Ishikawa (cell line): ENCODE results near the gene SPON1.

ENCODE experiments used
- CEBPB ChIP-seq: IDR thresholded peaks from 2 replicates; pipeline ENCODE4 v1.6.1; 2012
- EP300 ChIP-seq: IDR thresholded peaks from 2 replicates; pipeline ENCODE4 v1.6.1; 2012; ENCODE audit warnings: borderline replicate concordance
- FOXM1 ChIP-seq: IDR thresholded peaks from 2 replicates; pipeline ENCODE4 v1.6.1; 2012; ENCODE audit warnings: low read depth, borderline replicate concordance
- MAX ChIP-seq: IDR thresholded peaks from 2 replicates; pipeline ENCODE4 v1.6.1; 2012
- NFIC ChIP-seq: IDR thresholded peaks from 2 replicates; pipeline ENCODE4 v1.6.1; 2012
- RAD21 ChIP-seq: IDR thresholded peaks from 2 replicates; pipeline ENCODE4 v1.6.1; 2012; ENCODE audit warnings: low read depth
- REST ChIP-seq: IDR thresholded peaks from 2 replicates; pipeline ENCODE4 v1.6.1; 2012; ENCODE audit warnings: low read depth, mild to moderate bottlenecking
- TAF1 ChIP-seq: IDR thresholded peaks from 2 replicates; pipeline ENCODE4 v1.6.1; 2012; ENCODE audit warnings: low read depth, mild to moderate bottlenecking
- TCF12 ChIP-seq: IDR thresholded peaks from 2 replicates; pipeline ENCODE4 v1.6.1; 2012; ENCODE audit warnings: low read depth
- TEAD4 ChIP-seq: IDR thresholded peaks from 2 replicates; pipeline ENCODE4 v1.6.1; 2012
- USF1 ChIP-seq: IDR thresholded peaks from 2 replicates; pipeline ENCODE4 v1.6.1; 2012
- YY1 ChIP-seq: IDR thresholded peaks from 2 replicates; pipeline ENCODE4 v1.6.1; 2012; ENCODE audit warnings: low read depth

GRCh38 chr11:13923182-13923581 is 39.3 kb upstream of the SPON1 start:
- TF ChIP-seq FOXM1 (no peak), USF1 (no peak), TAF1 (no peak), MAX (no peak), EP300 (no peak), NFIC (no peak), TCF12 (no peak), REST (no peak), YY1 (no peak), CEBPB (no peak), RAD21 (peak; percentile 42), TEAD4 (peak; percentile 13; the same call in 1 of the 2 replicates)
